ENCODE results near the gene ASB15. TPM values are rescaled to one million over a fixed set of nuclear protein-coding genes. Genes with fewer than 3 reads are reported as not detected.

The ASB15 gene
- total and polyA plus RNA-seq, 2 of the 13 experiments (the other 11 are each of a cell fraction or from before 2014, with no cell fraction given) = not detected

DNA sequence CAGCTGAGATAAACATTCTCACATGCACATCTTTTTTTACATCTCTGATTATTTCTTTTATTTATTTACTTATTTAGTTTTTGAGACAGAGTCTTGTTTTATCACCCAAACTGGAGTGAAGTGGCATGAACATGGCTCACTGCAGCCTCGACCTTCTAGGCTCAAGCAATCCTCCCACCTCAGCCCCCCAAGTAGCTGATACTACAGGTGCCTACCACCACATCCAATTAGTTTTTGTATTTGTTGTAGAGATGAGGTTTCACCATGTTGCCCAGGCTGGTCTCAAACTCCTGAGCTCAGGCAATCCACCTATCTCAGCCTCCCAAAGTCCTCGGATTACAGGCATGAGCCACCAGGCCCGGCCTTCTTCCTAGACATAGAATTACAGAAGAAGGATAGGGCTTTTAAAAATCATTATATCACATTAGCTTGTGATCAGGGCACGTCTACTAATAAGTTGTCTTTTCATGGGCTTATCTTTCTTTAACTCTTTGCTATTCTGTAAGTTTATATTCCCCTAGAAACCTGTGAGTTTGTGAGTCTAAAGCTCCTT, 5.9 kb downstream of the ASB15 start:
- CTCF ChIA-PET (ENCODE audit: low intra/inter-chr PET ratio, low total read pairs) = no interaction called here
- Histone ChIP-seq H3K27me3 (ENCODE audit: control insufficient read depth in 1 of 2, insufficient read depth in 2 of 2, low read length in 2 of 2) (no peaks in the 10 kb centered on the region), H3K4me3 (replicated peaks in 1 of 3; ENCODE audit: insufficient read depth in 1 of 3, low read depth in 2 of 3, low read length in 3 of 3) (no peak overlapping the region), H3K4me2 (ENCODE audit: low read depth, low read length) (no peak overlapping the region), H3K9me3 (ENCODE audit: low read length) (no peaks in the 10 kb centered on the region), H3K27ac (ENCODE audit: extremely low read length, insufficient read depth, low read length) (no peak overlapping the region), H3K36me3 (replicated peaks in 1 of 2; ENCODE audit: control insufficient read depth in 1 of 2, insufficient read depth in 2 of 2, low read length in 2 of 2) (no peaks in the 10 kb centered on the region), H3K9ac (ENCODE audit: insufficient read depth, low read depth, low read length) (no peak overlapping the region), H4K20me1 (ENCODE audit: insufficient read depth, low read length) (no peaks in the 10 kb centered on the region), H3K79me2 (ENCODE audit: insufficient read depth, low read length) (no peaks in the 10 kb centered on the region), H3K4me1 (ENCODE audit: insufficient read depth, low read length) (peaks cover 9% of the 10 kb centered on the region), H2AFZ (ENCODE audit: low read length) (no peak overlapping the region)
- TF ChIP-seq ZNF383 (CRISPR knock-in tag; IDR thresholded peaks at IDR 0.05; ENCODE audit: borderline replicate concordance) (no peak), MTF2 (CRISPR knock-in tag; IDR thresholded peaks at IDR 0.05; ENCODE audit: borderline replicate concordance) (no peak), RFXAP (CRISPR knock-in tag; IDR thresholded peaks at IDR 0.05; ENCODE audit: borderline replicate concordance) (no peak), ZNF775 (CRISPR knock-in tag; IDR thresholded peaks at IDR 0.05; ENCODE audit: borderline replicate concordance) (no peak), ZNF230 (CRISPR knock-in tag; IDR thresholded peaks at IDR 0.05) (no peak), ISX (CRISPR knock-in tag; conservative IDR thresholded peaks at IDR 0.05) (no peak)
- TF ChIP-seq, protein P1, sequence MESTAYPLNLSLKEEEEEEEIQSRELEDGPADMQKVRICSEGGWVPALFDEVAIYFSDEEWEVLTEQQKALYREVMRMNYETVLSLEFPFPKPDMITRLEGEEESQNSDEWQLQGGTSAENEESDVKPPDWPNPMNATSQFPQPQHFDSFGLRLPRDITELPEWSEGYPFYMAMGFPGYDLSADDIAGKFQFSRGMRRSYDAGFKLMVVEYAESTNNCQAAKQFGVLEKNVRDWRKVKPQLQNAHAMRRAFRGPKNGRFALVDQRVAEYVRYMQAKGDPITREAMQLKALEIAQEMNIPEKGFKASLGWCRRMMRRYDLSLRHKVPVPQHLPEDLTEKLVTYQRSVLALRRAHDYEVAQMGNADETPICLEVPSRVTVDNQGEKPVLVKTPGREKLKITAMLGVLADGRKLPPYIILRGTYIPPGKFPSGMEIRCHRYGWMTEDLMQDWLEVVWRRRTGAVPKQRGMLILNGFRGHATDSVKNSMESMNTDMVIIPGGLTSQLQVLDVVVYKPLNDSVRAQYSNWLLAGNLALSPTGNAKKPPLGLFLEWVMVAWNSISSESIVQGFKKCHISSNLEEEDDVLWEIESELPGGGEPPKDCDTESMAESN (CRISPR knock-in tag; conservative IDR thresholded peaks at IDR 0.05) = no peak
- TF ChIP-seq, protein P2, sequence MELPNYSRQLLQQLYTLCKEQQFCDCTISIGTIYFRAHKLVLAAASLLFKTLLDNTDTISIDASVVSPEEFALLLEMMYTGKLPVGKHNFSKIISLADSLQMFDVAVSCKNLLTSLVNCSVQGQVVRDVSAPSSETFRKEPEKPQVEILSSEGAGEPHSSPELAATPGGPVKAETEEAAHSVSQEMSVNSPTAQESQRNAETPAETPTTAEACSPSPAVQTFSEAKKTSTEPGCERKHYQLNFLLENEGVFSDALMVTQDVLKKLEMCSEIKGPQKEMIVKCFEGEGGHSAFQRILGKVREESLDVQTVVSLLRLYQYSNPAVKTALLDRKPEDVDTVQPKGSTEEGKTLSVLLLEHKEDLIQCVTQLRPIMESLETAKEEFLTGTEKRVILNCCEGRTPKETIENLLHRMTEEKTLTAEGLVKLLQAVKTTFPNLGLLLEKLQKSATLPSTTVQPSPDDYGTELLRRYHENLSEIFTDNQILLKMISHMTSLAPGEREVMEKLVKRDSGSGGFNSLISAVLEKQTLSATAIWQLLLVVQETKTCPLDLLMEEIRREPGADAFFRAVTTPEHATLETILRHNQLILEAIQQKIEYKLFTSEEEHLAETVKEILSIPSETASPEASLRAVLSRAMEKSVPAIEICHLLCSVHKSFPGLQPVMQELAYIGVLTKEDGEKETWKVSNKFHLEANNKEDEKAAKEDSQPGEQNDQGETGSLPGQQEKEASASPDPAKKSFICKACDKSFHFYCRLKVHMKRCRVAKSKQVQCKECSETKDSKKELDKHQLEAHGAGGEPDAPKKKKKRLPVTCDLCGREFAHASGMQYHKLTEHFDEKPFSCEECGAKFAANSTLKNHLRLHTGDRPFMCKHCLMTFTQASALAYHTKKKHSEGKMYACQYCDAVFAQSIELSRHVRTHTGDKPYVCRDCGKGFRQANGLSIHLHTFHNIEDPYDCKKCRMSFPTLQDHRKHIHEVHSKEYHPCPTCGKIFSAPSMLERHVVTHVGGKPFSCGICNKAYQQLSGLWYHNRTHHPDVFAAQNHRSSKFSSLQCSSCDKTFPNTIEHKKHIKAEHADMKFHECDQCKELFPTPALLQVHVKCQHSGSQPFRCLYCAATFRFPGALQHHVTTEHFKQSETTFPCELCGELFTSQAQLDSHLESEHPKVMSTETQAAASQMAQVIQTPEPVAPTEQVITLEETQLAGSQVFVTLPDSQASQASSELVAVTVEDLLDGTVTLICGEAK (IDR thresholded peaks at IDR 0.05) = no peak
- TF ChIP-seq, protein P2 (CRISPR knock-in tag; IDR thresholded peaks at IDR 0.05) = no peak
- DNase-seq (ENCODE audit: low spot score) (no peak), ATAC-seq (no peak), FAIRE-seq (no peak)
- WGBS (ENCODE audit: low lambda C conversion rate) = 5% methylated on average over 4 of the region's 4 CpGs
- in situ Hi-C loops (cut with HindIII; ENCODE audit: extremely low pct_ligation_motif_present, low pct_unique_long_range_greater_than_20kb) (no loop called here), intact Hi-C loops (cut with micrococcal nuclease; ENCODE audit: unreplicated experiment) (no loop called here)
- BruUV-seq (replicated peaks) = no TSS peak
- POLR2A ChIA-PET = no interaction called here
